ENCODE measurements around the gene CPLX1.
"Not testable (repeated sequence)": the region's sequence is repeated elsewhere in the genome, so short reads cannot be mapped to it uniquely, and the experiment has no call there.

CPLX1 gene

DNA sequence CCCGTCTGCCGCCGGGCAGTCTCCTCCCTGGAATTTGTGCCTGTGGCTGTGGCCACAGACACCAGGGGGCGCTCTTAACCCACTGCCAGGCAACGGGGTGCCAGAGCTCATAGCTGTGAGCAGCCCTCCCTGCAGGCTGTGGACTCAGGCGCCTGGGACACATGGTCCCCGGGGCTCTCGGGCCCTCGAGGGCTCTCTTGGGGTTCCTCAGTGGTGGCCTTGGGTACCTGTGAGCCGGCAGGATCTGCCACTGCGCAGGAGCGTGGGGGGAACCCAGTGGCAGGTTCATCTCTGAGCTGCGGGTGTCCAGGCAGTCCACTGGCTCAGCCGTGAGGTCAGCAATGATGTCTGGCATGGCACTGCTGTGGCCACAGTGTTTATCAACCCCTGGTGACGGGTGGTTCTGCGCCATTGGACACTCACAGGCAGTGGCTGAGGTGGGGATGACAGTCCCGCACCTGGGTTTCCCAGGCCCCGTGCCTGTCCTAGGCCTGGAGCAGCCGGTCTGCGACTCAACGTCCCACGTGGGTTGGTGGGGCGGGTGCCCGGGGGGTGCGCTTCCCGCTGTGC is 83.1 kb downstream of the CPLX1 start:
- Mint-ChIP-seq H3K27me3 (no peaks in the 10 kb centered on the region), H3K27ac (peak overlapping the region; percentile 46)

GRCh38 chr4:742096-742741 is 83.7 kb downstream of the CPLX1 start:
- no peak for ATAC-seq
- peaks cover 33% of the 10 kb centered on the region for H3K36me3 Mint-ChIP-seq
- H3K4me3 Mint-ChIP-seq: no peak overlapping the region
- H3K4me1 Mint-ChIP-seq: peaks cover 13% of the 10 kb centered on the region
- no peaks in the 10 kb centered on the region for H3K9me3 Mint-ChIP-seq
- H3K27ac Mint-ChIP-seq: peak overlapping the region; percentile 46
- H3K27me3 Mint-ChIP-seq: no peaks in the 10 kb centered on the region

More for the DNA sequence above, 83.1 kb downstream of the CPLX1 start:
- Mint-ChIP-seq H3K4me1 (peaks cover 13% of the 10 kb centered on the region), H3K36me3 (peaks cover 30% of the 10 kb centered on the region), H3K4me3 (no peak overlapping the region), H3K9me3 (no peaks in the 10 kb centered on the region)
- peak; percentile 84 for ATAC-seq

- no peaks in the 10 kb centered on the region for H3K27me3 Mint-ChIP-seq
- no peak overlapping the region for H3K27ac Mint-ChIP-seq
- H3K9me3 Mint-ChIP-seq: no peaks in the 10 kb centered on the region
- peaks cover 34% of the 10 kb centered on the region for H3K36me3 Mint-ChIP-seq
- no peak overlapping the region for H3K4me3 Mint-ChIP-seq
- no peak for ATAC-seq
- peaks cover 13% of the 10 kb centered on the region for H3K4me1 Mint-ChIP-seq
Measured at GRCh38 chr4:740656-741282, 85.2 kb downstream of the CPLX1 start.

DNA sequence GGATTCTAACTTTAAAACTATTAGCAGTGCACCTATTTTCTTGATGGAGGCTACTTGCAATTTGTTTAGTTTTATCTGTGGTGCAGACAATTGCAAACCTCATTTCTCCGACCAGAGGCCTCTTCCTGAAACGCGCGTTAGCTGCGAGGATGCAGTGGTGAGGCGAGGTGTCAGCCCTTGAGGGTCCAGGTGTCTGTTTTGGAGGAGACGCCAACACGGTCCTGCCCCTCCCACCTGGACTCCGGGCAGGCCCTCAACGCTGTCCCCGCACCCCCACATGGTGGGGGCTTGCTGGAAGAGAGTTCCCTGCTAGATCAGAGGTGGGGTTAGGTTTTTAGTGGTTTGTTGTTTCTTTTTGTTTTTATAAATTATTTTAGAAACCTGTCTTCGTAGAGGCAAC is 85.9 kb downstream of the CPLX1 start:
- Mint-ChIP-seq H3K27ac (no peak overlapping the region), H3K9me3 (no peaks in the 10 kb centered on the region), H3K4me3 (no peak overlapping the region), H3K27me3 (no peaks in the 10 kb centered on the region), H3K36me3 (peaks cover 41% of the 10 kb centered on the region), H3K4me1 (peaks cover 13% of the 10 kb centered on the region)
- ATAC-seq: no peak

GRCh38 chr4:739569-739968 is 86.4 kb downstream of the CPLX1 start:
- Mint-ChIP-seq H3K9me3 (no peaks in the 10 kb centered on the region), H3K27me3 (no peaks in the 10 kb centered on the region), H3K36me3 (peaks cover 44% of the 10 kb centered on the region), H3K4me1 (peaks cover 13% of the 10 kb centered on the region), H3K27ac (no peak overlapping the region), H3K4me3 (no peak overlapping the region)
- ATAC-seq: no peak

DNA sequence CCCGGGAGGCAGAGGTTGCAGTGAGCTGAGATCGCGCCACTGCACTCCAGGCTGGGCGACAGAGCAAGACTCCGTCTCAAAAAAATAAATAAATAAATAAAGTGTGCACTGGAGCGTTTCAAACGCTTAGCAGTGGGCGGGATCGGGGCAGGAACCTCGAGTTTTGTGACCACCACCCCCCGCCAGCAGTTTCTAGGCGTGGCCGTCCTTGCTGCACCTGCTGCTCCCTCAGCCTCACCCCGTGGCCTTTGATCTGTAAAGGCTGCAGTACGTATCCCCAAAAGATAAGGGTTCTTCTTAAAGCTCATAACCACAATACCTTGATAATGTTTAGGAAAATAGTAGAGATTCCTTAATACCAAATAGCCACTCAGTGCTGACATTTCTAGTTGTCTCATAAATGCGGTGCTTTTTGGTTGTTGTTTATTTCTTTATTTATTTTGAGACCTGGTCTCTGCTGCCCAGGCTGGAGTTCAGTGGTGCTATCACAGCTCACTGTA is 87.1 kb downstream of the CPLX1 start:
- ATAC-seq: peak; percentile 28
- Mint-ChIP-seq H3K4me1 (peaks cover 8% of the 10 kb centered on the region), H3K36me3 (peaks cover 44% of the 10 kb centered on the region), H3K27ac (no peak overlapping the region), H3K9me3 (no peaks in the 10 kb centered on the region), H3K4me3 (no peak overlapping the region), H3K27me3 (no peaks in the 10 kb centered on the region)

- H3K27ac Mint-ChIP-seq, H3K9me3 Mint-ChIP-seq, H3K4me1 Mint-ChIP-seq, H3K27me3 Mint-ChIP-seq, ATAC-seq, H3K4me3 Mint-ChIP-seq: not testable (repeated sequence)
- peaks cover 38% of the 10 kb centered on the region for H3K36me3 Mint-ChIP-seq
Measured at GRCh38 chr4:736561-736960, 89.4 kb downstream of the CPLX1 start.

DNA sequence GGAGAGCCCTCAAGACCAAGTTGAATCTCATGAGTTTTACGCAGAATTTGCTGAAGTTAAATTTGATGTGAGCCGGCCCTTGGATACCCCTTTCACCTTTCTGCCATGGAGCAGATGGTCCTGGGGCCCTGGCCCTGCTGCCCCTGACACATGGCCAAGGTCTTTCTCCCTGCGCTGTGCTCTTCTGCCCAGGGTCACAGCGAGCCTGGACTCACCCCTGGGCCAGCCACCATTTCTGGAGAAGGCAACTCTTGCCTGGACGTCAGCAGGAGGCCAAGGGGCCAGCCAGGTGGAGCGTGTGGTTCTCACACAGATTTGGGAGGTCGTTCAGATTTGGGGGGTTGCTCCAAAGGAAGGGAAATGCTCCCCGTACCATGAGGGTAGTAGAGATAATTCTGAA is 90.3 kb downstream of the CPLX1 start:
- no peaks in the 10 kb centered on the region for H3K27me3 Mint-ChIP-seq
- peaks cover 46% of the 10 kb centered on the region for H3K36me3 Mint-ChIP-seq
- no peak overlapping the region for H3K4me3 Mint-ChIP-seq
- ATAC-seq: no peak
- H3K27ac Mint-ChIP-seq: no peak overlapping the region
- no peaks in the 10 kb centered on the region for H3K4me1 Mint-ChIP-seq
- H3K9me3 Mint-ChIP-seq: no peaks in the 10 kb centered on the region

Data from stimulated activated memory B cell treated with anti-CD40 and anti-IgM and Interleukin-4, amounts not matched to agents 10 μg/mL and 1 μg/mL and 100 μg/mL, for 72 hours (primary cell).